Natural killer cell treated with Interleukin-12 subunit alpha and Interleukin-12 subunit beta and Interleukin-15 and Interleukin-18, amount 100 ng/mL, for 72 hours (primary cell): Measurements from ENCODE around the gene CCP110. TPM values are rescaled to one million over a fixed set of nuclear protein-coding genes. Genes with fewer than 3 reads are reported as not detected.
"Not testable (repeated sequence)": the region's sequence is repeated elsewhere in the genome, so short reads cannot be mapped to it uniquely, and the experiment has no call there.

Experiments used
- ATAC-seq, 2 donors: fragments of 150-1000 bp; cut with Tn5 transposase in 1 of 2; sonication (Bioruptor Pico), chemical (Tn5 transposase) in 1 of 2; 2 replicates each; pipeline ENCODE4 v1.10.0; 2021
- DNase-seq: peaks from one replicate; pipeline ENCODE4 v3.0.0; 2022; ENCODE audit warnings: low spot score
- H3K27ac Mint-ChIP-seq, 2 donors: 1 replicate in 1 of 2; 2 replicates in 1 of 2; pipeline ENCODE4 v1.8.0; 2022; ENCODE audit warnings: mixed read lengths in 2 of 2, mild to moderate bottlenecking in 1 of 2, moderate library complexity in 1 of 2
- H3K27me3 Mint-ChIP-seq, 2 donors: 1 replicate in 1 of 2; 2 replicates in 1 of 2; pipeline ENCODE4 v1.8.0; 2022; ENCODE audit warnings: mixed read lengths in 2 of 2
- H3K36me3 Mint-ChIP-seq: one replicate; pipeline ENCODE4 v1.8.0; 2022; ENCODE audit warnings: mixed read lengths
- H3K4me1 Mint-ChIP-seq, 2 donors: 1 replicate in 1 of 2; 2 replicates in 1 of 2; pipeline ENCODE4 v1.8.0; 2022; ENCODE audit warnings: low read depth in 2 of 2, mixed read lengths in 2 of 2, mild to moderate bottlenecking in 1 of 2
- H3K4me3 Mint-ChIP-seq: one replicate; pipeline ENCODE4 v1.8.0; 2022; ENCODE audit warnings: mixed read lengths
- H3K9me3 Mint-ChIP-seq: 2 replicates; pipeline ENCODE4 v1.8.0; 2022; ENCODE audit warnings: mixed read lengths
- total RNA-seq, 2 donors: library from RNA; stranded (reverse); gene quantifications; one replicate each; pipeline ENCODE4 v1.2.3, GENCODE V29; 2022

CCP110 gene
- total RNA-seq, 2 donors from 2014 or later = 19.4 to 28.9 TPM

GRCh38 chr16:19521471-19522396 is 2.0 kb upstream of the CCP110 start, which contains the start of gene GDE1:
Gene GDE1, minus strand, starts transcription at chr16:19522098. Its CDS starts 134 bp downstream, at chr16:19521964.
- Mint-ChIP-seq H3K36me3 (peaks cover 13% of the 10 kb centered on the region), H3K27ac (peak within 1 kb of the TSS; percentile 85 to 96), H3K4me1 (peaks cover 38 to 54% of the 10 kb centered on the region in 2 donors), H3K4me3 (peak within 1 kb of the TSS; percentile 93), H3K9me3 (no peaks in the 10 kb centered on the region), H3K27me3 (no peaks in the 10 kb centered on the region)
- peak; percentile 87 to 92 for ATAC-seq
- peak; percentile 95 for DNase-seq

- ATAC-seq (no peak), DNase-seq (no peak)
- H3K36me3 Mint-ChIP-seq = peaks cover 7% of the 10 kb centered on the region
- peak overlapping the region; percentile 93 for H3K4me3 Mint-ChIP-seq
- peaks cover 34 to 48% of the 10 kb centered on the region in 2 donors for H3K4me1 Mint-ChIP-seq
- no peaks in the 10 kb centered on the region for H3K9me3 Mint-ChIP-seq
- peak overlapping the region; percentile 85 to 96 for H3K27ac Mint-ChIP-seq
- no peaks in the 10 kb centered on the region for H3K27me3 Mint-ChIP-seq
Observed at GRCh38 chr16:19522397-19522732, 1.4 kb upstream of the CCP110 start.

GRCh38 chr16:19522760-19523159 is 982 bp upstream of the CCP110 start:
- Mint-ChIP-seq H3K27ac (peak overlapping the region in 1 of 2 donors; percentile 96), H3K4me1 (peaks cover 34 to 45% of the 10 kb centered on the region in 2 donors), H3K9me3 (no peaks in the 10 kb centered on the region), H3K4me3 (peak overlapping the region; percentile 93), H3K36me3 (peaks cover 6% of the 10 kb centered on the region), H3K27me3 (no peaks in the 10 kb centered on the region)
- ATAC-seq (no peak), DNase-seq (no peak)

GRCh38 chr16:19523184-19523558 is 571 bp upstream of the CCP110 start:
- DNase-seq (no peak), ATAC-seq (no peak)
- Mint-ChIP-seq H3K9me3 (no peaks in the 10 kb centered on the region), H3K27ac (peak overlapping the region in 1 of 2 donors; percentile 83), H3K4me3 (no peak overlapping the region), H3K36me3 (peaks cover 6% of the 10 kb centered on the region), H3K4me1 (peaks cover 34 to 44% of the 10 kb centered on the region in 2 donors), H3K27me3 (no peaks in the 10 kb centered on the region)

GRCh38 chr16:19524356-19524615 is 544 bp downstream of the CCP110 start:
- no peak for ATAC-seq
- H3K27ac Mint-ChIP-seq = peak overlapping the region; percentile 83 to 87
- H3K4me3 Mint-ChIP-seq = peak overlapping the region; percentile 97
- no peaks in the 10 kb centered on the region for H3K27me3 Mint-ChIP-seq
- peaks cover 14% of the 10 kb centered on the region for H3K36me3 Mint-ChIP-seq
- peaks cover 30 to 36% of the 10 kb centered on the region in 2 donors for H3K4me1 Mint-ChIP-seq
- no peaks in the 10 kb centered on the region for H3K9me3 Mint-ChIP-seq
- DNase-seq = no peak

- H3K36me3 Mint-ChIP-seq = peaks cover 14% of the 10 kb centered on the region
- peaks cover 30 to 36% of the 10 kb centered on the region in 2 donors for H3K4me1 Mint-ChIP-seq
- no peaks in the 10 kb centered on the region for H3K9me3 Mint-ChIP-seq
- H3K27ac Mint-ChIP-seq = peak overlapping the region; percentile 83 to 87
- H3K27me3 Mint-ChIP-seq = no peaks in the 10 kb centered on the region
- H3K4me3 Mint-ChIP-seq = peak overlapping the region; percentile 97
- ATAC-seq (no peak), DNase-seq (no peak)
Observed at GRCh38 chr16:19524616-19525384, 1.1 kb downstream of the CCP110 start.

- peaks cover 28 to 36% of the 10 kb centered on the region in 2 donors for H3K4me1 Mint-ChIP-seq
- peak overlapping the region in 1 of 2 donors; percentile 83 for H3K27ac Mint-ChIP-seq
- H3K27me3 Mint-ChIP-seq = no peaks in the 10 kb centered on the region
Observed at GRCh38 chr16:19525385-19525723, 1.6 kb downstream of the CCP110 start.

GRCh38 chr16:19527161-19527560 is 3.4 kb downstream of the CCP110 start:
- ATAC-seq = no peak
- DNase-seq = no peak
- Mint-ChIP-seq H3K36me3 (peaks cover 14% of the 10 kb centered on the region), H3K4me1 (peaks cover 16 to 22% of the 10 kb centered on the region in 2 donors), H3K9me3 (no peaks in the 10 kb centered on the region), H3K27ac (no peak overlapping the region), H3K4me3 (no peak overlapping the region), H3K27me3 (no peaks in the 10 kb centered on the region)

More at GRCh38 chr16:19525385-19525723, 1.6 kb downstream of the CCP110 start:
- Mint-ChIP-seq H3K36me3 (peaks cover 14% of the 10 kb centered on the region), H3K9me3 (no peaks in the 10 kb centered on the region), H3K4me3 (peak overlapping the region; percentile 97)
- no peak for DNase-seq
- no peak for ATAC-seq

GRCh38 chr16:19528666-19529065 is 4.9 kb downstream of the CCP110 start:
- ATAC-seq = no peak
- H3K4me1 Mint-ChIP-seq = peaks cover 11 to 17% of the 10 kb centered on the region in 2 donors
- DNase-seq = no peak
- no peak overlapping the region for H3K27ac Mint-ChIP-seq
- no peaks in the 10 kb centered on the region for H3K9me3 Mint-ChIP-seq
- H3K4me3 Mint-ChIP-seq = no peak overlapping the region
- H3K36me3 Mint-ChIP-seq = peaks cover 17% of the 10 kb centered on the region
- no peaks in the 10 kb centered on the region for H3K27me3 Mint-ChIP-seq

GRCh38 chr16:19532601-19533000 is 8.9 kb downstream of the CCP110 start:
- no peak for DNase-seq
- no peak overlapping the region for H3K27ac Mint-ChIP-seq
- H3K9me3 Mint-ChIP-seq = no peaks in the 10 kb centered on the region
- no peaks in the 10 kb centered on the region for H3K4me1 Mint-ChIP-seq
- H3K4me3 Mint-ChIP-seq = no peak overlapping the region
- no peaks in the 10 kb centered on the region for H3K27me3 Mint-ChIP-seq
- peaks cover 13% of the 10 kb centered on the region for H3K36me3 Mint-ChIP-seq
- no peak for ATAC-seq

- Mint-ChIP-seq H3K27ac (no peak overlapping the region), H3K4me1 (no peaks in the 10 kb centered on the region), H3K27me3 (no peaks in the 10 kb centered on the region), H3K9me3 (no peaks in the 10 kb centered on the region), H3K4me3 (no peak overlapping the region), H3K36me3 (peaks cover 30% of the 10 kb centered on the region)
- DNase-seq = no peak
- ATAC-seq = no peak
Observed at GRCh38 chr16:19540241-19540970, 16.7 kb downstream of the CCP110 start.

- H3K4me3 Mint-ChIP-seq = no peak overlapping the region
- H3K9me3 Mint-ChIP-seq = no peaks in the 10 kb centered on the region
- no peaks in the 10 kb centered on the region for H3K27me3 Mint-ChIP-seq
- no peak overlapping the region for H3K27ac Mint-ChIP-seq
- ATAC-seq (no peak), DNase-seq (no peak)
- no peaks in the 10 kb centered on the region for H3K4me1 Mint-ChIP-seq
- H3K36me3 Mint-ChIP-seq = peaks cover 30% of the 10 kb centered on the region
Observed at GRCh38 chr16:19542138-19542821, 18.5 kb downstream of the CCP110 start.

- H3K27me3 Mint-ChIP-seq, H3K27ac Mint-ChIP-seq, H3K9me3 Mint-ChIP-seq, H3K4me3 Mint-ChIP-seq, ATAC-seq, H3K4me1 Mint-ChIP-seq, DNase-seq: not testable (repeated sequence)
- peaks cover 30% of the 10 kb centered on the region for H3K36me3 Mint-ChIP-seq
Observed at GRCh38 chr16:19543278-19543996, 19.7 kb downstream of the CCP110 start.
